HG02642 (cell line): ENCODE data around the gene ADA.
"Not testable (repeated sequence)": the region's sequence is repeated elsewhere in the genome, so short reads cannot be mapped to it uniquely, and the experiment has no call there.

Experiments used
- ATAC-seq: cut with Tn5 transposase; IDR thresholded peaks from one replicate; pipeline ENCODE4 v1.9.1; 2021; ENCODE audit warnings: mild to moderate bottlenecking; ENCODE audit not compliant: unreplicated experiment, poor library complexity

ADA gene

DNA sequence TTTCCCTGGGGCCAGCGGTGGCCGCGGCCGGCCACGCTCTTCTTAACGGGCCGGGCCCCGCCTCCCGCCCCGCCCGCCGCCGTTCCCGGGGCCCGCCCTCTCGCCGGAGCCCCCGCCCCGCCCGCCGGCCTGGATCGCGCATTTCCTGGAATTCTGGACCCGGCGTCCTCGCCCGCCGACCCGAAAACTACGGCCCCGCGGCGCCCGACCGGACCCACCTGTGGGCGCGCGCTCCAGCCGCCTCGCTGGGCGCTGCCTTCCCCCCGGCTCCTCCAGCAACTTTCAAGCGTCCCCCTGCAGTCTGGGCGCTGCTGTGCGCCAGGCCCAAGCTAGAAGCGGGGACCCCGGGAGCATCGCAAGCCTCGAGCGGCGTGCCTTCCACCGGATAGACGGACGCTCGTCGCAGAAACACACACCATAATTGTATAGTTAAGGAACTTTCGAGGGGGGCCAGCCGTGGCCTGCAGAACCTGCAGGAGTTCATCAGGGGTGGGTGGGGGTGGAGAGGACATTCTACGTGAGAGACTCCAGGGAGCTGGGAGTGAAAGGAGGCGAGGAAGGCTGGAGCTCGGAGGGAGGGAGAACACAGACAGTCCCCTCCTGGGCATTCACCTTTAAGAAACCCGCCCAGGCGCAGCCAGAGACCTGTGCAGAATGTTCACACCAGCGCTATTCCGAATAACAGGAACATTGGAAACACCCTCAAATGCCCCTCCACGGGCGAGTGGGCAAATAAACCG, at the start of gene ADA:
Gene ADA (minus strand): TSS at position 16 of the 740 bp plus-strand sequence. CDS start 92 bp downstream, outside the sequence.
- ATAC-seq: peak; percentile 37

DNA sequence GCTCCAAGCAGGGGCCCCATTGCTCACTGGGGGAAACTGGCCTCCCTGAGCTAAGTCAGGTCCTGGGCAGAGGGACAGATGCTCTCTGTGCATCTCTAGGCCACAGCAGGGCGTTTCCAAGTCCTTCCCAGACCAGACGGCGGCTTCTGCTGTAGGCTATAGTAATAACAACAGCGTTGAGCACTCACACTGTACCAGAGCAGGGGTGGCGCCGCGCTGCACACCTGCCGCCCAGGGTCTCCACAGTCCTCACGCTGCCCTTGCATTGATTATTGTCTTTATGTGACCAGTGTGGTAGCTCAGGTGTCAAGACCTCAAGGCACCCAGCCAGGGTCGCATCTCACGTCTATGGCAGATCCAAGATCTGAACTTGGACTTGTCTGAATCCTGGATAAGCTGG, 48.8 kb upstream of the ADA start:
- no peak for ATAC-seq

DNA sequence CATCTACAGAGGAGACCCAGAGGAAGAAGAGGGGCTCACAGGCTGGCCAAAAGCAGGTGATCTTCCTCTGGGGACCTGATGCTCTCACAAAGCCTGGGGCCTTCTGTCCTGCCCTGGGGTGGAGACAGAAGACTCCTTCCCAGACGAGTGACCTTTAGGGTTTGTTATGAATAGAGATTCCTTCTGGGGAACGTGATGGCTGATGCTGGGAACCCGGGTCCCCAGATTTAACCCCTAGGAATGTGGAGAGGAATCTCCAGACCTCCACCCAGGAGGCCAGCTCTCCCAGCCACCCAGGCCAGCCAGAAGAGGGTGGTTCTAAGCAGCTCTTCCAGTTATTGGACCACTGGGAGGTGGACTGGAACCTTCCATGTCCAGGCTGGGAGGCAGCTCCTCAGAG, 46.9 kb upstream of the ADA start:
- ATAC-seq: no peak

GRCh38 chr20:44697041-44697440, 45.5 kb upstream of the ADA start:
- not testable (repeated sequence) for ATAC-seq

GRCh38 chr20:44696315-44696714, 44.8 kb upstream of the ADA start:
- ATAC-seq: no peak

- ATAC-seq: no peak
Observed at GRCh38 chr20:44695674-44696300, 44.3 kb upstream of the ADA start.

DNA sequence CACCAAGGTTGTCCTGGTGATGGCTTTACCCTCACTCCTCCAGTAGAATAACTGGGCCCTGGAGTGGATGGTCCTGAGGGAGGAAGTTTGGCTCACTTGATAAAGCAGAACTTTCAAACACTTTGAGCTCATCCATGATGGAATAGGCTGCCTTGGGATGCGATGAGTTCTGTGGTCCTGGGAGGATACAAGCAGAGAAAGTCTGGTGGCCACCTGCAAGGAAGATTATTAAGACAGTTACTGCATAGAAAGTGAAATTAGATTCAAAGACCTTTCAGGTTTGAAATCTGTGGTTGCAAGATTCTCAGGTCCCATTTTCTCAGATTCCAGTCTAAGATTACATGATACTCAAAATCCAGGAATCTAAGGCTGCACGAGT, 43.8 kb upstream of the ADA start:
- ATAC-seq: no peak

DNA sequence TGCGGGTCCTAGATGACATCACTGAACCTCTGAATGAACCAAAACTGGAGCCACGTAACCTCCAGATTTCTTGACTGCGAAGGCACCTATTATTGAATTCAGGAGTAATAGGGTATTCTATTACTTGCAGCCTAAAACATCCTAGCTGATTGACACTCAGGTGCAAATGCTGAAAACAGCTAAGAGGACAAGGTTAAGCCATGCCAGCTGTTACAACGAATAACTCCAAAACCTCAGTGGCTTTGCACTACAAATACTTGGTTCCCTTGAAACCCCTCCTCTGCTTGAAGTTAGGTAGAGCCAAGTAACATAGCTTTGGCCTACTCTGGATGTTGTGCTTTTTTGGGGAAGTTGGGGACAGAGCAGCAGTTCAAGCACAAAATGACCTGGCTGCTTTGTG, 42.7 kb upstream of the ADA start:
- no peak for ATAC-seq

- no peak for ATAC-seq
Observed at GRCh38 chr20:44693627-44694026, 42.1 kb upstream of the ADA start.

- no peak for ATAC-seq
Observed at GRCh38 chr20:44692932-44693480, 41.5 kb upstream of the ADA start.

GRCh38 chr20:44691424-44692423, 40.2 kb upstream of the ADA start:
- no peak for ATAC-seq

DNA sequence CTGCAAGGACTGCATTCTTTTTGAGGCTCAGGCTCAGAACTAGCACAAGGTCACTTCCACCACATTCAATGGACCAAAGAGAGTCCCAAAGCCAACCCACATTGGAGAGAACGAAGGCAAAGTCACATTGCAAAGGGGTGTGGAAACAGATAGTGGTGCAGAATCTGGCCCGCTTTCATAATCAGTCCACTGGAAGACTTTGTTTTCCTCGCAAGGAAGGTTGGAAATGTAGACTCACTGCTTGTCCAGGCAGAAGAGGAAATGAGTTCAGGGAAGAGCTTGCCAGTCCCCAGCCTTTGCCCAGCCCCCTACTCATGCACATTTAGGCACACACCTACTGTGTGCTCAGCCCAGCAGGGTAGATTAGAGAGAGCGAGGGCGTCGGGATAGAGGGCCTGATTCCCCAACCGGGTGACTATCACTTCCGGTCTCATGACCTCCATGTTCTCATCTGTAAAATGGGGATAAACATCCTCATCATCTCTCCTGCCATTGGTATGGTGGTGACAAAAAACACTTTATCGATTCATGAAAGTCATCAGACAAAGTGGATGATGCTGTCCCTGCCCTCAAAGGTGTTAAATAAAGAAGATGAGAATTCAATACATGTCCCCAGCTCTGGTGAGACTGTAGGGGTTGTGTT, 39.4 kb upstream of the ADA start:
- no peak for ATAC-seq

- ATAC-seq: no peak
Observed at GRCh38 chr20:44689809-44690208, 38.3 kb upstream of the ADA start.

- no peak for ATAC-seq
Observed at GRCh38 chr20:44688053-44688625, 36.6 kb upstream of the ADA start.

DNA sequence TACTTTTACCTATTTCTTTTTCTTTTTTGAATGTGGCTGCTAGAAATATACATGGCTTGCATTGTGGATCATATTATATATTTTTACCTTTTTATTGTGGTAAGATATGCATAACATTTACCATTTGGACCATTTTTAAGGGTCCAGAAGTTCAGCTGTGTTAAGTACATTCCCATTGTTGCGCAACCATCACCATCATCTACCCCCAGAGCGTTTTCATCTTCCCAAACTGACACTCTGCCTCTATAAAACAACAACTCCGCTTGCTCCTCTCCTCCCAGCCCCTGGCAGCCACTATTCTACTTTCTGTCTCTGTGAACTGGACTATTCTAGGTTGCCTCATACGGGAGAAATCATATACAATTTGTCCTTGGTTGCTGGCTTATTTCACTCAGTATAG, 35.4 kb upstream of the ADA start:
- no peak for ATAC-seq

DNA sequence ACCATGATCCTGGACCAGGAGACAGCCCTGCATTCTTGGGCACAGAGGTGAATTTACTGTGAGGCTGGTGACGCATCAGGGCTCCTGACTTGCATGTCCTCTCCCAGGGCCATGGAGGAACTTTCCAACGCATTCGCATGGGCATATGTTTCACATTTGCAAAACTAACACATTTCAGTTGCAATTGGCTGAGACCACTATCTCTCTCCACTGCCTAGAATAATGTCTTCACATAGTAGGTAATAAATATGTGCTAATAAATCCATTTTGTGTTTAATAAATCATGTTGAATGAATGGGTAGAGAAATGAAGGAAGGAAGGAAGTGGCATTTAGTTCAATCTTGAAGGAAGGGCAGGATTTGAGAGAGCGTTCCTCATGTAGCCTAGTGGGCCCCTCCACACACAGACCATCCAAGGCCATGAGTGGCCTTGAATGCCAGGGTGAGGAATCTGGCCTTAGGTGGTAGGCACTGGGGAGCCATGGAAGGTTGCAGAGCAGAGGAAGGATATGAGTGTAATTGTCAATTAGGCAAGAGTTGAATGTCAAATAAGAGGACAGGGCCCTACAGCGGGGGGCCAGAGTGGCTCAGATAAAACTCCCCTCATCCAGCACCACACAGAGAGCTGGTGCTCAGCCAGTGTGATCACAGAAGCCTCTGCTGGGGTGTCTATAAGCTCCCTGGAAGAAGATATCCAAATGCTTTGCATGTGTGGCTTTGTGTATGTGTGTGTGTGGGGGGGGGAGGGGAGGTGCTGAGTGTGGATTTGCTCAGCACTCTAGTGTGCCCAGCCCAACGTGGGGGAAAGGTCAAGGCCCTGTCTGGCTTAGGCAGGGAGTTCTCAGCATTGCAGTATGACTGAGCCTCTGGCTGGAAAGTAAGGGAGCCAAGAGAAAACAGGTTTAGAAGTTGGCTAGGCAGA, 32.8 kb upstream of the ADA start:
- ATAC-seq: no peak

GRCh38 chr20:44683263-44684046, 32.0 kb upstream of the ADA start:
- ATAC-seq: no peak
